Measurements from ENCODE around the gene SLC22A3. TPM values are rescaled to one million over a fixed set of nuclear protein-coding genes. Genes with fewer than 3 reads are reported as not detected.

The SLC22A3 gene
- total and polyA plus RNA-seq, 2 of the 4 experiments (the other 2 are of a cell fraction) = not detected

DNA sequence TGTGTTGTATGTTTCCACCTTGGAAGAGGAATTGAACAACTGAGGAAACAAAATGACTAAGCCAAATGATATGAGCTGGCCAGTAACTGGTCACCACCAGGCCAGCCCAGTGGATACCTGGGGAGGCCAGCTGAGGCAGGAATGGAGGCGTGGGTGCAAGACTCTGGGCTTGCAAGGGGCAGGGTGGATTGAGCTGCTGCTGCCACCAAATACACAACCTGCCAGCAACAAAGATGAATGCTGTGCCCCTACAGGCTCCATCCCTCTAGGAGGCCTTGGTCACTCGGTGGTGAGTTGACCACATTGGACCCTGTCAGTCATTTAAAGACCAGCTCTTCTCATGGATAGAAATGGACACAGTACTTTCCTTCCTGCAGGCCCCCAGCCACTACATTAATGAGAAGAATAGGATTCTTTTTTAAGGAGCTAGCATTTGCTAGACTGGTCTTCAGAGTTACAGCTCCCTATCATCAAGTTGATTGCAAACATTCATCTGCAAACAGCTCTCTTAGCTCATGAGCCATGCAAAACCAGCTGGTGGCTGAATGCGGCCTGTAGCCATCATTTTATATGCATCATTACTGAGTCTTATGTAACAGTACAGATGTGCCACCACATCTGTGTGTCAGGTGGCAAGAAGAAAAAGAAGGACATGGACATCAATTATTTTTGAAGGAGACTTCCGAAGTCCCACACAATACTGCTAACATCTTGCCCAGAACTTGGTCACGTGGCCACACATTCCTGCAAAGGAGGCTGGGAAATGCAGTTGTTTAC, 26.3 kb upstream of the SLC22A3 start:
- DNase-seq = no peak
- Histone ChIP-seq H3K56ac (ENCODE audit: extremely low read depth, insufficient read depth, low read length) (no peak overlapping the region), H2AFZ (replicated peaks; ENCODE audit: low read length, poor library complexity) (no peak overlapping the region), H2BK20ac (ENCODE audit: low read depth, low read length) (no peak overlapping the region), H2BK120ac (ENCODE audit: low read depth, low read length) (no peak overlapping the region), H3K36me3 (ENCODE audit: control insufficient read depth, insufficient read depth, low read length) (no peaks in the 10 kb centered on the region), H4K91ac (ENCODE audit: insufficient read depth, low read depth, low read length) (no peak overlapping the region), H3K4me3 (ENCODE audit: insufficient read depth, low read depth, low read length) (no peak overlapping the region), H2BK15ac (ENCODE audit: low read depth, low read length) (no peak overlapping the region), H3K18ac (ENCODE audit: low read depth, low read length) (no peak overlapping the region), H3K4me2 (ENCODE audit: low read depth, low read length) (no peak overlapping the region), H4K20me1 (ENCODE audit: insufficient read depth, low read length) (no peaks in the 10 kb centered on the region), H4K8ac (ENCODE audit: low read depth in 2 of 2, low read length in 2 of 2) (no peak overlapping the region), H4K5ac (ENCODE audit: low read depth, low read length) (no peak overlapping the region), H3K27me3 (ENCODE audit: control insufficient read depth, insufficient read depth, low read length) (no peaks in the 10 kb centered on the region), H3K79me1 (ENCODE audit: low read depth in 1 of 2, low read length in 2 of 2) (no peaks in the 10 kb centered on the region), H3K14ac (replicated peaks; ENCODE audit: low read depth, low read length) (no peak overlapping the region), H3K4me1 (ENCODE audit: control insufficient read depth, insufficient read depth, low read length) (no peaks in the 10 kb centered on the region), H2AK5ac (ENCODE audit: low read depth, low read length) (no peak overlapping the region), H3K9me3 (ENCODE audit: control insufficient read depth, insufficient read depth, low read length) (peaks cover 15% of the 10 kb centered on the region), H3K27ac (ENCODE audit: insufficient read depth, low read length) (no peak overlapping the region), H3K4ac (ENCODE audit: low read depth, low read length) (no peak overlapping the region), H2BK5ac (ENCODE audit: low read depth, low read length, poor library complexity, severe bottlenecking) (no peak overlapping the region), H3K9me1 (ENCODE audit: insufficient read depth, low read length) (no peaks in the 10 kb centered on the region), H2AK9ac (replicated peaks; ENCODE audit: low read depth, low read length, poor library complexity) (no peak overlapping the region), H3K9ac (ENCODE audit: low read depth, low read length) (no peak overlapping the region), H3K23ac (ENCODE audit: low read depth, low read length) (no peak overlapping the region)
- BruUV-seq (replicated peaks) = no TSS peak
- CTCF ChIA-PET = no interaction called here
- POLR2A ChIA-PET (ENCODE audit: unreplicated experiment) = no interaction called here
- in situ Hi-C loops (cut with MboI; ENCODE audit: low sequenced_read_pairs) (no loop called here), dilution Hi-C loops (cut with HindIII; ENCODE audit: low sequenced_read_pairs, unreplicated experiment) (no loop called here), intact Hi-C loops (cut with micrococcal nuclease) (no loop called here)
- no peak for ATAC-seq (ENCODE audit: low read depth)
- WGBS, 2 experiments (ENCODE audit: extremely low coverage in 2 of 2, insufficient read length in 1 of 2) = no CpG with 5 or more reads among the region's 5 CpGs
- TF ChIP-seq MAZ (IDR thresholded peaks at IDR 0.05; ENCODE audit: borderline replicate concordance, low read depth, low read length) (no peak), BHLHE40 (IDR thresholded peaks at IDR 0.05; ENCODE audit: low read depth, low read length) (no peak), FOS (IDR thresholded peaks at IDR 0.05; ENCODE audit: low read depth, low read length) (no peak), CHD1 (IDR thresholded peaks at IDR 0.05; ENCODE audit: low read depth, low read length) (no peak), NFE2L2 (IDR thresholded peaks at IDR 0.05; ENCODE audit: low read depth, low read length) (no peak), SMC3 (IDR thresholded peaks at IDR 0.05; ENCODE audit: low read depth, low read length) (no peak), MAFK (IDR thresholded peaks at IDR 0.05; ENCODE audit: low read depth, low read length) (no peak), MXI1 (IDR thresholded peaks at IDR 0.05; ENCODE audit: borderline replicate concordance, low read depth, low read length) (no peak), POLR2A (IDR thresholded peaks at IDR 0.05; ENCODE audit: low read depth, low read length) (no peak), CEBPB (IDR thresholded peaks at IDR 0.05; ENCODE audit: low read depth, low read length) (no peak), RFX5 (IDR thresholded peaks at IDR 0.05; ENCODE audit: low read depth, low read length) (no peak), RAD21 (IDR thresholded peaks at IDR 0.05; ENCODE audit: low read length) (no peak)
- TF ChIP-seq, protein P1, sequence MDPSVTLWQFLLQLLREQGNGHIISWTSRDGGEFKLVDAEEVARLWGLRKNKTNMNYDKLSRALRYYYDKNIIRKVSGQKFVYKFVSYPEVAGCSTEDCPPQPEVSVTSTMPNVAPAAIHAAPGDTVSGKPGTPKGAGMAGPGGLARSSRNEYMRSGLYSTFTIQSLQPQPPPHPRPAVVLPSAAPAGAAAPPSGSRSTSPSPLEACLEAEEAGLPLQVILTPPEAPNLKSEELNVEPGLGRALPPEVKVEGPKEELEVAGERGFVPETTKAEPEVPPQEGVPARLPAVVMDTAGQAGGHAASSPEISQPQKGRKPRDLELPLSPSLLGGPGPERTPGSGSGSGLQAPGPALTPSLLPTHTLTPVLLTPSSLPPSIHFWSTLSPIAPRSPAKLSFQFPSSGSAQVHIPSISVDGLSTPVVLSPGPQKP (IDR thresholded peaks at IDR 0.05; ENCODE audit: borderline replicate concordance, low read depth, low read length) = no peak
- TF ChIP-seq, protein P2, sequence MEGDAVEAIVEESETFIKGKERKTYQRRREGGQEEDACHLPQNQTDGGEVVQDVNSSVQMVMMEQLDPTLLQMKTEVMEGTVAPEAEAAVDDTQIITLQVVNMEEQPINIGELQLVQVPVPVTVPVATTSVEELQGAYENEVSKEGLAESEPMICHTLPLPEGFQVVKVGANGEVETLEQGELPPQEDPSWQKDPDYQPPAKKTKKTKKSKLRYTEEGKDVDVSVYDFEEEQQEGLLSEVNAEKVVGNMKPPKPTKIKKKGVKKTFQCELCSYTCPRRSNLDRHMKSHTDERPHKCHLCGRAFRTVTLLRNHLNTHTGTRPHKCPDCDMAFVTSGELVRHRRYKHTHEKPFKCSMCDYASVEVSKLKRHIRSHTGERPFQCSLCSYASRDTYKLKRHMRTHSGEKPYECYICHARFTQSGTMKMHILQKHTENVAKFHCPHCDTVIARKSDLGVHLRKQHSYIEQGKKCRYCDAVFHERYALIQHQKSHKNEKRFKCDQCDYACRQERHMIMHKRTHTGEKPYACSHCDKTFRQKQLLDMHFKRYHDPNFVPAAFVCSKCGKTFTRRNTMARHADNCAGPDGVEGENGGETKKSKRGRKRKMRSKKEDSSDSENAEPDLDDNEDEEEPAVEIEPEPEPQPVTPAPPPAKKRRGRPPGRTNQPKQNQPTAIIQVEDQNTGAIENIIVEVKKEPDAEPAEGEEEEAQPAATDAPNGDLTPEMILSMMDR (conservative IDR thresholded peaks at IDR 0.05; ENCODE audit: low read depth, low read length) = no peak
- TF ChIP-seq, protein P3, sequence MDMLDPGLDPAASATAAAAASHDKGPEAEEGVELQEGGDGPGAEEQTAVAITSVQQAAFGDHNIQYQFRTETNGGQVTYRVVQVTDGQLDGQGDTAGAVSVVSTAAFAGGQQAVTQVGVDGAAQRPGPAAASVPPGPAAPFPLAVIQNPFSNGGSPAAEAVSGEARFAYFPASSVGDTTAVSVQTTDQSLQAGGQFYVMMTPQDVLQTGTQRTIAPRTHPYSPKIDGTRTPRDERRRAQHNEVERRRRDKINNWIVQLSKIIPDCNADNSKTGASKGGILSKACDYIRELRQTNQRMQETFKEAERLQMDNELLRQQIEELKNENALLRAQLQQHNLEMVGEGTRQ (IDR thresholded peaks at IDR 0.05; ENCODE audit: low read depth, low read length) = no peak
